ENCODE data around the gene CCL17.
"Not testable (repeated sequence)": the region's sequence is repeated elsewhere in the genome, so short reads cannot be mapped to it uniquely, and the experiment has no call there.

DNA sequence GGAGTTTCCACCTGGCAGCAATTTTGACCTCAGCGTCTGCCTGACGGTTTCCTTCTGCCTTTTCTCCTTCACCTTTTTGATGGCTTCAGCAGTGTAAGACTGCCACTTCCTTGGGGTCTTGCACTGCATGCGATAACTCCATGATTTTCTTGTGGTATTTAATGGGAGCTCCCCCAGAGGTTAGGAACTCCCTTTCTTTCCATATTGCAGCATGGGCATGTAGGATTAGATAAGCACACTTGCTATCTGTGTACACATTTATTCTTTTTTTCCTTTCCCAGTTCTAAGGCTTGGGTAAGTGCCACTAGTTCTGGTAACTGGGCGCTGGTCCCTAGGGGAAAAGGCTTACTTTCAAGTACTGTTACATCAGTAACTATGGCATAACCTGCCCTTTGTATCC lies 7.1 kb upstream of the CCL17 start:
- not testable (repeated sequence) for TF ChIP-seq CTCF, POLR2A (IDR thresholded peaks at IDR 0.05)
